ENCODE measurements around the gene NTSR2.

- TF ChIP-seq CTCF (IDR thresholded peaks at IDR 0.05) (no peak), POLR2A (IDR thresholded peaks at IDR 0.05) (no peak), POLR2AphosphoS5 (IDR thresholded peaks at IDR 0.05) (no peak), EP300 (IDR thresholded peaks at IDR 0.05; ENCODE audit: low read depth) (no peak)
Measured at GRCh38 chr2:11711354-11711716, 41.3 kb upstream of the NTSR2 start.

Measured in transverse colon (tissue), 4 donors.